ENCODE results near the gene IRAK1BP1. TPM values are rescaled to one million over a fixed set of nuclear protein-coding genes. Genes with fewer than 3 reads are reported as not detected.

Gene IRAK1BP1
- polyA plus RNA-seq, 2 of the 4 experiments (the other 2 are of a cell fraction), result 0.92 to 2.6 TPM

GRCh38 chr6:78831492-78831891 lies 35.9 kb upstream of the IRAK1BP1 start (continued):
- TF ChIP-seq POLR2AphosphoS2 (conservative IDR thresholded peaks at IDR 0.05; ENCODE audit: low read length), result no peak

DNA sequence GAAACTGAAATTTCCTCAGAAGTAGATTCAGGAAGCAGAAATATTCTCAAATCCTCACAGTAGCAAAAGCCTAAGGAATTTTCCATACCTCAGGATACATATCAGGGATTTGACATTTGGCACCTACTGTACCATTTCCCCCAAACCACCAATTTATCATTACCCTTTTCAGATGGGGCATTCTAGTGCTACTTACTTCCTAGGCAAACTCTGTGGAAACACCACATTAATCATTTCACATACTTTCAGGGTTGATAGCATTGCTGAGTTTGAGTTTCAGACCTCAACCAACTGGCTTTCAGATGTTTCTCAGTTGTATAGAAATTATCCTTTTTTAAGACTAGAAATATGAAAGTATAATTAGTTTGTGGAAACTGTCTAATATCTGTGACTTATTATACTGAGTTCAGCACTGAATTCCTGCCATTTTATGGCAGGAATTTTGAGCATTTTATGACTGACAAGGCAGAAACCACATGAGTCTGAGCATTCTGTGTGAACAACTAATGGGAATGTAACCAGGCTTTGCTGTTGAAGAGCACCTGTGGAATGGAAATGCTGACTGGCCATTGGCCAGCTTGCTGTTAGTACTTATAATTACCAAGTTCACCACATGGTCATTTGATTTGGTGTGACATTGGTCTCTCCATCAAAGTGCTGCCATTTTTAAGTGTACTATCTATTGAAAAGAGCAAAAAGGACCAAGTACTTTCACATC lies 35.1 kb upstream of the IRAK1BP1 start:
- CTCF ChIA-PET, result no interaction called here

GRCh38 chr6:78835817-78836216 lies 31.5 kb upstream of the IRAK1BP1 start:
- TF ChIP-seq RAD21 (conservative IDR thresholded peaks at IDR 0.05 in 1 of 2, IDR thresholded peaks at IDR 0.05 in 1 of 2) (peak; percentile 42 to 48; a peak in 4 of 5 replicates), BHLHE40 (IDR thresholded peaks at IDR 0.05; ENCODE audit: low read depth, low read length) (no peak)
- TF ChIP-seq, protein P1, sequence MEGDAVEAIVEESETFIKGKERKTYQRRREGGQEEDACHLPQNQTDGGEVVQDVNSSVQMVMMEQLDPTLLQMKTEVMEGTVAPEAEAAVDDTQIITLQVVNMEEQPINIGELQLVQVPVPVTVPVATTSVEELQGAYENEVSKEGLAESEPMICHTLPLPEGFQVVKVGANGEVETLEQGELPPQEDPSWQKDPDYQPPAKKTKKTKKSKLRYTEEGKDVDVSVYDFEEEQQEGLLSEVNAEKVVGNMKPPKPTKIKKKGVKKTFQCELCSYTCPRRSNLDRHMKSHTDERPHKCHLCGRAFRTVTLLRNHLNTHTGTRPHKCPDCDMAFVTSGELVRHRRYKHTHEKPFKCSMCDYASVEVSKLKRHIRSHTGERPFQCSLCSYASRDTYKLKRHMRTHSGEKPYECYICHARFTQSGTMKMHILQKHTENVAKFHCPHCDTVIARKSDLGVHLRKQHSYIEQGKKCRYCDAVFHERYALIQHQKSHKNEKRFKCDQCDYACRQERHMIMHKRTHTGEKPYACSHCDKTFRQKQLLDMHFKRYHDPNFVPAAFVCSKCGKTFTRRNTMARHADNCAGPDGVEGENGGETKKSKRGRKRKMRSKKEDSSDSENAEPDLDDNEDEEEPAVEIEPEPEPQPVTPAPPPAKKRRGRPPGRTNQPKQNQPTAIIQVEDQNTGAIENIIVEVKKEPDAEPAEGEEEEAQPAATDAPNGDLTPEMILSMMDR (IDR thresholded peaks at IDR 0.05), result peak; percentile 37
- CTCF ChIA-PET, result interaction anchor here (0.6 to 1.8 kb wide), 5 partner anchors 9 to 1372 kb away, joined by 3 to 6 read pairs (median 4); partner anchors contain the start of gene HTR1B
- Histone ChIP-seq H3K4me3 (no peak overlapping the region), H3K4me1 (no peaks in the 10 kb centered on the region), H3K4me2 (no peak overlapping the region), H3K9me3 (no peaks in the 10 kb centered on the region), H3K27ac (no peak overlapping the region)
- no peak for FAIRE-seq
- no peak for ATAC-seq
- POLR2A ChIA-PET, result no interaction called here
- DNase-seq (ENCODE audit: low read depth in 1 of 2, low spot score in 1 of 2), result peak in 1 of 2 experiments; percentile 1

More for the DNA sequence above, 35.1 kb upstream of the IRAK1BP1 start:
- ATAC-seq (no peak), DNase-seq (ENCODE audit: low read depth in 1 of 2, low spot score in 1 of 2) (no peak), FAIRE-seq (no peak)
- H3K4me1 ChIP-seq, result no peaks in the 10 kb centered on the region
- no peak overlapping the region for H3K27ac ChIP-seq
- no peak overlapping the region for H3K4me3 ChIP-seq
- H3K9me3 ChIP-seq, result no peaks in the 10 kb centered on the region
- TF ChIP-seq RNF2 (IDR thresholded peaks at IDR 0.05; ENCODE audit: borderline replicate concordance, low read depth) (no peak), NFE2L2 (conservative IDR thresholded peaks at IDR 0.05; ENCODE audit: low read length) (no peak), KDM1A (IDR thresholded peaks at IDR 0.05; ENCODE audit: low read depth) (no peak), JUN (IDR thresholded peaks at IDR 0.05) (no peak), RAD21 (conservative IDR thresholded peaks at IDR 0.05 in 1 of 2, IDR thresholded peaks at IDR 0.05 in 1 of 2) (no peak), POLR2A (IDR thresholded peaks at IDR 0.05; ENCODE audit: low read length) (no peak), SMC3 (IDR thresholded peaks at IDR 0.05) (no peak), EHMT2 (IDR thresholded peaks at IDR 0.05; ENCODE audit: low read depth) (no peak), ZNF302 (CRISPR knock-in tag; IDR thresholded peaks at IDR 0.05) (no peak), USF2 (IDR thresholded peaks at IDR 0.05) (no peak), NPAS2 (CRISPR knock-in tag; IDR thresholded peaks at IDR 0.05; ENCODE audit: borderline replicate concordance) (no peak), CBX2 (IDR thresholded peaks at IDR 0.05; ENCODE audit: borderline replicate concordance, low read depth) (no peak), ZC3H11A (IDR thresholded peaks at IDR 0.05) (no peak), RFX5 (IDR thresholded peaks at IDR 0.05) (no peak), RCOR1 (IDR thresholded peaks at IDR 0.05; ENCODE audit: low read depth, low read length) (no peak), ZFP36 (IDR thresholded peaks at IDR 0.05; ENCODE audit: borderline replicate concordance, partially characterized antibody) (no peak), SREBF2 (IDR thresholded peaks at IDR 0.05) (no peak), CHD2 (IDR thresholded peaks at IDR 0.05; ENCODE audit: low read length, partially characterized antibody) (no peak)
- TF ChIP-seq, protein P2, sequence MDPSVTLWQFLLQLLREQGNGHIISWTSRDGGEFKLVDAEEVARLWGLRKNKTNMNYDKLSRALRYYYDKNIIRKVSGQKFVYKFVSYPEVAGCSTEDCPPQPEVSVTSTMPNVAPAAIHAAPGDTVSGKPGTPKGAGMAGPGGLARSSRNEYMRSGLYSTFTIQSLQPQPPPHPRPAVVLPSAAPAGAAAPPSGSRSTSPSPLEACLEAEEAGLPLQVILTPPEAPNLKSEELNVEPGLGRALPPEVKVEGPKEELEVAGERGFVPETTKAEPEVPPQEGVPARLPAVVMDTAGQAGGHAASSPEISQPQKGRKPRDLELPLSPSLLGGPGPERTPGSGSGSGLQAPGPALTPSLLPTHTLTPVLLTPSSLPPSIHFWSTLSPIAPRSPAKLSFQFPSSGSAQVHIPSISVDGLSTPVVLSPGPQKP (IDR thresholded peaks at IDR 0.05; ENCODE audit: low read depth, low read length), result no peak
- TF ChIP-seq, protein P3, sequence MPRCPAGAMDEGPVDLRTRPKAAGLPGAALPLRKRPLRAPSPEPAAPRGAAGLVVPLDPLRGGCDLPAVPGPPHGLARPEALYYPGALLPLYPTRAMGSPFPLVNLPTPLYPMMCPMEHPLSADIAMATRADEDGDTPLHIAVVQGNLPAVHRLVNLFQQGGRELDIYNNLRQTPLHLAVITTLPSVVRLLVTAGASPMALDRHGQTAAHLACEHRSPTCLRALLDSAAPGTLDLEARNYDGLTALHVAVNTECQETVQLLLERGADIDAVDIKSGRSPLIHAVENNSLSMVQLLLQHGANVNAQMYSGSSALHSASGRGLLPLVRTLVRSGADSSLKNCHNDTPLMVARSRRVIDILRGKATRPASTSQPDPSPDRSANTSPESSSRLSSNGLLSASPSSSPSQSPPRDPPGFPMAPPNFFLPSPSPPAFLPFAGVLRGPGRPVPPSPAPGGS (IDR thresholded peaks at IDR 0.05), result no peak
- POLR2A ChIA-PET, result no interaction called here
- no peak overlapping the region for H3K4me2 ChIP-seq
